Neural crest cell (in vitro differentiated cells): ENCODE data around the gene AP1M1. TPM values are rescaled to one million over a fixed set of nuclear protein-coding genes. Genes with fewer than 3 reads are reported as not detected.
A peak's percentile ranks its signal among the peaks of the same experiment; 100 is the strongest.

Experiments
- DNase-seq: peaks from one replicate; pipeline ENCODE4 v3.0.0; 2021; ENCODE audit warnings: low read depth, mixed read lengths, low spot score
- H3K27ac Mint-ChIP-seq: one replicate; pipeline ENCODE4 v1.8.0; 2021; ENCODE audit warnings: mild to moderate bottlenecking, mixed read lengths; ENCODE audit not compliant: unreplicated experiment
- H3K27me3 Mint-ChIP-seq: 2 replicates; pipeline ENCODE4 v1.8.0; 2021; ENCODE audit warnings: low read depth, mild to moderate bottlenecking, mixed read lengths
- H3K36me3 Mint-ChIP-seq: 2 replicates; pipeline ENCODE4 v1.8.0; 2021; ENCODE audit warnings: low read depth, mild to moderate bottlenecking, mixed read lengths
- H3K4me1 Mint-ChIP-seq: 2 replicates; pipeline ENCODE4 v1.8.0; 2021; ENCODE audit warnings: mixed read lengths
- H3K4me3 Mint-ChIP-seq: one replicate; pipeline ENCODE4 v1.8.0; 2021; ENCODE audit warnings: mild to moderate bottlenecking, mixed read lengths
- H3K9me3 Mint-ChIP-seq: 2 replicates; pipeline ENCODE4 v1.8.0; 2021; ENCODE audit warnings: mixed read lengths
- total RNA-seq: library from RNA; stranded (reverse); gene quantifications from 2 replicates; pipeline ENCODE4 v1.2.1, GENCODE V29; 2021
- TF ChIP-seq, protein P1 (sequence below): fragments of 200-600 bp; sonication (generic); conservative IDR thresholded peaks from 2 replicates; pipeline ENCODE4 v1.5.0; 2021; ENCODE audit warnings: antibody characterized with exemption, mild to moderate bottlenecking

AP1M1 gene
- total RNA-seq, 1 donor from 2014 or later: 97.6 TPM

DNA sequence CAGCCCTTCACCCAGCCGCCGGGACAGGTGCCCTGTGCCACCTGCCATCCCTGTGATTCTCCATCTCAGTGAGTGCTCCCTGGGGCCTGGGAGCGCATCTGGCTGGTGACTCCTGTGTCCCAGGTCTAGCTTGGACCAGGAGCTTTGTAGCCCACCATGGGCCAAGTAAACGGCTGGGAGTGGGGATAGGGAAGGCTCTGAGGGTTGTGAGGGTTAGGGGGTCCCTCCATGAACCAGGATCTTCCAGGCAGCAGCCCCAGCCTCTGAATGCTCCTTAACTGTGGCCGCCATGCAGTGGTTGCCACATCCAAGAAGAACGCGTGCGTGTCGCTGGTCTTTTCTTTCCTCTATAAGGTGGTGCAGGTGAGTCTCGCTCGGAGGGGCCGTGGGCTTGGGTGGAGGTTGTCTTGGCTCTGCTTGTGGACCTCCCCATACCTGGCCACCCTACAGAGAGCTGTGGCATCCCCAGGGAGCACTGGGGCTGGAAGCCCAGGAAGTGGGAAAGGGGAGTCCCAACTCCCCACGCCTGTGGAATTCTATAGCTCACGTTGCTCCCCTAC is 8.4 kb downstream of the AP1M1 start:
- DNase-seq: no peak
- TF ChIP-seq, protein P1, sequence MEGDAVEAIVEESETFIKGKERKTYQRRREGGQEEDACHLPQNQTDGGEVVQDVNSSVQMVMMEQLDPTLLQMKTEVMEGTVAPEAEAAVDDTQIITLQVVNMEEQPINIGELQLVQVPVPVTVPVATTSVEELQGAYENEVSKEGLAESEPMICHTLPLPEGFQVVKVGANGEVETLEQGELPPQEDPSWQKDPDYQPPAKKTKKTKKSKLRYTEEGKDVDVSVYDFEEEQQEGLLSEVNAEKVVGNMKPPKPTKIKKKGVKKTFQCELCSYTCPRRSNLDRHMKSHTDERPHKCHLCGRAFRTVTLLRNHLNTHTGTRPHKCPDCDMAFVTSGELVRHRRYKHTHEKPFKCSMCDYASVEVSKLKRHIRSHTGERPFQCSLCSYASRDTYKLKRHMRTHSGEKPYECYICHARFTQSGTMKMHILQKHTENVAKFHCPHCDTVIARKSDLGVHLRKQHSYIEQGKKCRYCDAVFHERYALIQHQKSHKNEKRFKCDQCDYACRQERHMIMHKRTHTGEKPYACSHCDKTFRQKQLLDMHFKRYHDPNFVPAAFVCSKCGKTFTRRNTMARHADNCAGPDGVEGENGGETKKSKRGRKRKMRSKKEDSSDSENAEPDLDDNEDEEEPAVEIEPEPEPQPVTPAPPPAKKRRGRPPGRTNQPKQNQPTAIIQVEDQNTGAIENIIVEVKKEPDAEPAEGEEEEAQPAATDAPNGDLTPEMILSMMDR: no peak
- no peak overlapping the region for H3K27ac Mint-ChIP-seq
- H3K36me3 Mint-ChIP-seq: peaks cover 7% of the 10 kb centered on the region
- H3K4me1 Mint-ChIP-seq: no peaks in the 10 kb centered on the region
- no peaks in the 10 kb centered on the region for H3K9me3 Mint-ChIP-seq
- H3K4me3 Mint-ChIP-seq: no peak overlapping the region
- H3K27me3 Mint-ChIP-seq: no peaks in the 10 kb centered on the region

DNA sequence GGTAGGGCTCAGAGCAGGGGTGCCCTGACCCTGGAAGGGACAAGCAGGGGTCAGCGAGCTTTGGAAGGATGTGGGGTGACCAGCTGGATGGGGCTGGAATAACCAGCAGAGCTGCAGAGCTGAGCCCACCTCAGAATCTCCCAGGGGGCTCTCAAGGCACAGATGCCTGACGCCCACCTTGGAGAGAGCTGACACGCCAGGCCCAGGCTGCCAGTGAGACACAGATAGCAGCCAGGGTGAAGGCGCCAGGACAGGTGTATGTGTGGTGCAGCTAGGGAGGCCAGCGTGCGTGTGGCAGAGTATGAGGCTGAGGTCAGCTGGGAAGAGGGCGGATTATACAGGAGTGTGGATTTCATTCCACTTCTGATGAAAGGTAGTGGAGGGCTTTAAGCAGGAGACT is 8.9 kb downstream of the AP1M1 start:
- DNase-seq: no peak
- Mint-ChIP-seq H3K27me3 (no peaks in the 10 kb centered on the region), H3K27ac (peak overlapping the region; percentile 69)

DNA sequence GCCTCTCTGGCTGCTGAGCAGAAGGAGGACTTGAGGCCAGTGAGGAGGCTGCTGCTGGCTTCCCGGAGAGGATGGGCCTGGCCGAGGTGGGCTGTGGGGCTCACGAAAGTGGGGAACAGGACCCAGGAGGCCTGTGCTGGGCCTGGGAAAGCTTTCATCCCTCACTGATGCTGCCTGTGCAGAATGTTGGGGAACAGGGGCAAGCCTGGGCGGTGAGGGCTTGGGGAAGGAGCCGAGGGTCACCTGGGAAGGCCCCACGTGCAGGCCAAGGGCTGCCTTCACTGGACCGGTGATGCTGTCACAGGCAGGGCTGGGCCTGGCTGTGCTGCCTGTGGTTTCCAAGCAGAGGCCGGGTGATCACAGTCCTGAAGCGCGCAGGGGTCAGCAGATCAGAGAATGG is 9.4 kb downstream of the AP1M1 start:
- Mint-ChIP-seq H3K36me3 (peaks cover 17% of the 10 kb centered on the region), H3K4me3 (peak overlapping the region; percentile 24), H3K4me1 (no peaks in the 10 kb centered on the region), H3K27ac (peak overlapping the region; percentile 69), H3K27me3 (no peaks in the 10 kb centered on the region), H3K9me3 (no peaks in the 10 kb centered on the region)
- TF ChIP-seq, protein P1: no peak
- no peak for DNase-seq

More for the DNA sequence above, 8.9 kb downstream of the AP1M1 start:
- H3K4me3 Mint-ChIP-seq: peak overlapping the region; percentile 24
- TF ChIP-seq, protein P1: no peak
- no peaks in the 10 kb centered on the region for H3K4me1 Mint-ChIP-seq
- no peaks in the 10 kb centered on the region for H3K9me3 Mint-ChIP-seq
- H3K36me3 Mint-ChIP-seq: peaks cover 12% of the 10 kb centered on the region

DNA sequence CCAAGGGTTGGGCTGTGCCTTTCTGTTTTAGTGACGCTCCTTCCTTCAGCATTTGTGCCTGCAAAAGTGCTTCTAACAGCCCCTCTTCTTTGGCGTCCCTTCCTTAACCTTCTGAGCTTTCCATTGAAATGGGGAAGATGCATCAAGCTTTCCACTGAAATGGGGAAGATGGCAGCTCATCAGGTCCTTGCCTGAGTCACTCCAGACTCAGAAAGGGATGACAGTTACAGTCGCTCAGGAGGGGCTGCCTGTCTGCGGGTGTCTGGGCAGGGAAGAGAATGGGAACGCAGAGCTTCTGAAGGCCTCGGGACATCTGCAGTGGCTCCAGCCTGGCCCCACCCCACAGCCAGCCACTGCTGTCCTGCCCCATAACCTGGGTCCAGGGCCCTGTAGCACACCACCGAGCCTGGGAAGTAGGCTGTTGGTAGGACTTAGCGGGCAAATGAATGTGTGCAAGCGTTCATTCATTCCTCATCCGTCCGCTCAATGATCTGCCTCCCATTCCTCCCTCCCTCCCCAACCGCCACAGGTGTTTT is 9.8 kb downstream of the AP1M1 start:
- Mint-ChIP-seq H3K36me3 (peaks cover 22% of the 10 kb centered on the region), H3K27ac (no peak overlapping the region), H3K4me3 (no peak overlapping the region), H3K4me1 (no peaks in the 10 kb centered on the region), H3K27me3 (no peaks in the 10 kb centered on the region), H3K9me3 (no peaks in the 10 kb centered on the region)
- TF ChIP-seq, protein P1: no peak
- DNase-seq: no peak

DNA sequence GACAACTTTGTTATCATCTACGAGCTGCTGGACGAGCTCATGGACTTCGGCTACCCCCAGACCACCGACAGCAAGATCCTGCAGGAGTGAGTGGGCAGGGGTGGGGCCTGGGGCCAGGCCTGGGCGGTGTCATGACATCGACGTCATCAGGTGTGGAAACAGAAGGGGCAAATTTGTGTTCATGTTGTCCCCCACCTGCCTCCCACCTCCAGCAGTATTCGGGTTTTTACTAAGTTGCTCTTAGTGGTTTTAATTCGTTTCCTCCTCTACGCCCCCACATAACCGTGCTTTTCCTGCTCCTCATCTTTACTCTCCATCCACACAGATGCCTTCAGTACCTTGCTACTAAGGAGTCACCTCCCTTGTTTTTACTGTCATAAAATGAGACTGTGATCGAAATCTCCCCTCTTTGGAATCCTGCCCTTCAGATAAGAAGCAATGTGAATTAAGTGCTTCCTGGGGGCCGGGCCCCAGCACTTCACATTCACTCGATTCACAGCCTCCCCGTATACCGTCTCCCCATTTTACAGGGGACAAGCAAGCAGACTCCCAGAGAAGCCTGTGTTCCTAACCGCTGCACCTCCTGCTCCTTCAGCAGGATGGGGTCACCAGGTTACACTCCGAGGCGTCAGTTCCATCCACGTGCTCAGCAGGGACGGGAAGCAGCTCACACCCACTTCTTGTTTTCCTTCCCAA is 10.5 kb downstream of the AP1M1 start:
- no peaks in the 10 kb centered on the region for H3K9me3 Mint-ChIP-seq
- H3K36me3 Mint-ChIP-seq: peaks cover 26% of the 10 kb centered on the region
- TF ChIP-seq, protein P1: no peak
- H3K4me1 Mint-ChIP-seq: no peaks in the 10 kb centered on the region
- no peak overlapping the region for H3K27ac Mint-ChIP-seq
- no peak overlapping the region for H3K4me3 Mint-ChIP-seq
- no peak for DNase-seq
- H3K27me3 Mint-ChIP-seq: no peaks in the 10 kb centered on the region
